ENCODE results near the gene TANGO6. TPM values are rescaled to one million over a fixed set of nuclear protein-coding genes. Genes with fewer than 3 reads are reported as not detected.

TANGO6 gene
- total and polyA plus RNA-seq, 2 of the 8 experiments (the other 6 are each of a cell fraction or from before 2014, with no cell fraction given) = 5.0 to 19.5 TPM

GRCh38 chr16:69094501-69094900 is 251.2 kb downstream of the TANGO6 start:
- Histone ChIP-seq H4K91ac (replicated peaks; ENCODE audit: insufficient read length, low read length) (no peak overlapping the region), H3K79me1 (ENCODE audit: low read depth, low read length) (no peaks in the 10 kb centered on the region), H2AFZ (ENCODE audit: low read length) (no peak overlapping the region; the same call in 1 of the 2 replicates), H3K9ac (replicated peaks in 1 of 4; ENCODE audit: extremely low read depth in 1 of 4, low read depth in 3 of 4, low read length in 3 of 4) (no peak overlapping the region), H2AK5ac (ENCODE audit: low read depth, low read length) (no peak overlapping the region), H3K9me3 (ENCODE audit: insufficient read depth in 2 of 2, low read depth in 1 of 2, low read length in 1 of 2) (no peaks in the 10 kb centered on the region), H3K79me2 (ENCODE audit: control insufficient read depth in 1 of 2, insufficient read depth in 2 of 2, low read length in 2 of 2) (no peaks in the 10 kb centered on the region), H2BK15ac (ENCODE audit: low read length) (no peak overlapping the region), H3K23me2 (ENCODE audit: low read depth, low read length) (no peaks in the 10 kb centered on the region), H4K5ac (ENCODE audit: insufficient read length, low read depth, low read length) (no peak overlapping the region), H3K56ac (replicated peaks; ENCODE audit: insufficient read length, low read depth, low read length) (no peak overlapping the region), H2BK20ac (ENCODE audit: low read length) (peak overlapping the region; percentile 61; the same call in 1 of the 2 replicates), H3K18ac (ENCODE audit: extremely low read depth, low read length) (no peak overlapping the region), H4K20me1 (replicated peaks in 1 of 2; ENCODE audit: control insufficient read depth in 1 of 2, insufficient read depth in 2 of 2, low read length in 2 of 2) (no peaks in the 10 kb centered on the region), H2BK120ac (replicated peaks; ENCODE audit: low read depth, low read length) (no peak overlapping the region), H2BK5ac (ENCODE audit: low read depth, low read length) (0 out of 2 replicates have a peak overlapping the region, but pooled peaks have one; percentile 8), H4K8ac (ENCODE audit: extremely low read depth, insufficient read depth, low read length) (no peak overlapping the region), H3K4me2 (ENCODE audit: insufficient read depth in 1 of 2, low read depth in 2 of 2, low read length in 2 of 2) (no peak overlapping the region), H3K36me3 (ENCODE audit: control insufficient read depth in 2 of 4, insufficient read depth in 4 of 4, low read length in 3 of 4) (no peaks in the 10 kb centered on the region), H3K23ac (ENCODE audit: insufficient read length) (no peak overlapping the region), H3K27me3 (replicated peaks in 1 of 4; ENCODE audit: control insufficient read depth in 3 of 4, extremely low read depth in 1 of 4, insufficient read depth in 3 of 4, low read length in 3 of 4) (no peaks in the 10 kb centered on the region), H3K4me1 (replicated peaks in 1 of 4; ENCODE audit: control insufficient read depth in 3 of 4, insufficient read depth in 4 of 4, low read length in 3 of 4) (peaks cover 6 to 18% (median 9%) of the 10 kb centered on the region in 4 experiments), H3K27ac (ENCODE audit: low read depth, low read length) (no peak overlapping the region), H3K14ac (ENCODE audit: insufficient read length) (no peak overlapping the region), H3K4me3 (ENCODE audit: extremely low read depth in 1 of 4, insufficient read depth in 2 of 4, low read depth in 3 of 4, low read length in 4 of 4) (no peak overlapping the region; a peak in 1 of 8 replicates), H2BK12ac (ENCODE audit: low read depth, low read length) (no peak overlapping the region), H3K4ac (replicated peaks; ENCODE audit: insufficient read length, low read depth, low read length) (no peak overlapping the region)
- CTCF ChIA-PET (ENCODE audit: partially characterized antibody) = interaction anchor here (0.6 to 2.7 kb wide), 8 partner anchors 9 to 192 kb away, joined by 3 to 11 read pairs (median 4); partner anchors contain the start of gene HAS3
- no peak for FAIRE-seq
- no peak for DNase-seq (ENCODE audit: low read depth in 1 of 2, low spot score in 2 of 2)
- 84% methylated on average over 5 of the region's 5 CpGs; no CpG with 5 or more reads in 1 of the 2 experiments for WGBS, 2 experiments (ENCODE audit: extremely low coverage in 1 of 2, insufficient coverage in 1 of 2, insufficient read length in 1 of 2, insufficient replicate concordance in 2 of 2, low coverage in 1 of 2, low lambda C conversion rate in 2 of 2, missing lambda C conversion rate in 1 of 2)
- POLR2A ChIA-PET (ENCODE audit: partially characterized antibody) = interaction anchor here (1.0 to 3.6 kb wide), 6 partner anchors 10 to 22 kb away, joined by 3 to 9 read pairs (median 5); partner anchors contain the start of gene HAS3
- TF ChIP-seq SRF (IDR thresholded peaks at IDR 0.05; ENCODE audit: low read depth, low read length) = no peak
- no peak for TF ChIP-seq CBX5 (IDR thresholded peaks at IDR 0.05; ENCODE audit: low read depth, low read length)
- TF ChIP-seq HDAC6 (IDR thresholded peaks at IDR 0.05; ENCODE audit: low read depth, low read length) = no peak
- TF ChIP-seq POU5F1 (IDR thresholded peaks at IDR 0.05; ENCODE audit: low read depth, low read length) = no peak
- TF ChIP-seq ZNF274 (IDR thresholded peaks at IDR 0.05; ENCODE audit: borderline replicate concordance, extremely low read depth, low read length) = no peak
- no peak for TF ChIP-seq SIX5 (IDR thresholded peaks at IDR 0.05; ENCODE audit: low read depth, low read length)
- no peak for TF ChIP-seq RNF2 (IDR thresholded peaks at IDR 0.05; ENCODE audit: borderline replicate concordance, low read depth, low read length, missing control alignments, poor library complexity, severe bottlenecking)
- TF ChIP-seq POLR2AphosphoS5 (IDR thresholded peaks at IDR 0.05; ENCODE audit: low read depth, low read length) = no peak
- no peak for TF ChIP-seq MAX (IDR thresholded peaks at IDR 0.05)
- TF ChIP-seq KDM4A (IDR thresholded peaks at IDR 0.05; ENCODE audit: low read depth, low read length, severe bottlenecking) = no peak
- no peak for TF ChIP-seq SP4 (IDR thresholded peaks at IDR 0.05; ENCODE audit: low read length)
- TF ChIP-seq CTBP2 (IDR thresholded peaks at IDR 0.05; ENCODE audit: borderline replicate concordance, insufficient read depth, insufficient read length, low read length) = no peak
- TF ChIP-seq CBX8 (IDR thresholded peaks at IDR 0.05; ENCODE audit: borderline replicate concordance, low read depth, low read length) = no peak
- no peak for TF ChIP-seq CHD1 (IDR thresholded peaks at IDR 0.05; ENCODE audit: low read depth, low read length)
